ENCODE measurements around the gene UNC13A. TPM values are rescaled to one million over a fixed set of nuclear protein-coding genes. Genes with fewer than 3 reads are reported as not detected.

UNC13A gene
- total and polyA plus RNA-seq, 3 donors from 2014 or later, result 1.2 to 3.2 (median 2.6) TPM

GRCh38 chr19:17678836-17679235 is 9.3 kb downstream of the UNC13A start:
- Histone ChIP-seq H3K4me3 (no peak overlapping the region), H3K27me3 (no peaks in the 10 kb centered on the region), H3K4me1 (peaks cover 9% of the 10 kb centered on the region), H3K27ac (no peak overlapping the region), H3K36me3 (ENCODE audit: low read depth, missing control alignments) (no peaks in the 10 kb centered on the region), H3K9me3 (no peaks in the 10 kb centered on the region)
- DNase-seq, result no peak
- intact Hi-C loops (cut with DNase I; ENCODE audit: low total_unique reads), result no loop called here
- WGBS, 2 donors, result 91 to 95% methylated on average over 4 of the region's 4 CpGs
- no peak for TF ChIP-seq POLR2A (IDR thresholded peaks at IDR 0.05)
- TF ChIP-seq, protein P1, sequence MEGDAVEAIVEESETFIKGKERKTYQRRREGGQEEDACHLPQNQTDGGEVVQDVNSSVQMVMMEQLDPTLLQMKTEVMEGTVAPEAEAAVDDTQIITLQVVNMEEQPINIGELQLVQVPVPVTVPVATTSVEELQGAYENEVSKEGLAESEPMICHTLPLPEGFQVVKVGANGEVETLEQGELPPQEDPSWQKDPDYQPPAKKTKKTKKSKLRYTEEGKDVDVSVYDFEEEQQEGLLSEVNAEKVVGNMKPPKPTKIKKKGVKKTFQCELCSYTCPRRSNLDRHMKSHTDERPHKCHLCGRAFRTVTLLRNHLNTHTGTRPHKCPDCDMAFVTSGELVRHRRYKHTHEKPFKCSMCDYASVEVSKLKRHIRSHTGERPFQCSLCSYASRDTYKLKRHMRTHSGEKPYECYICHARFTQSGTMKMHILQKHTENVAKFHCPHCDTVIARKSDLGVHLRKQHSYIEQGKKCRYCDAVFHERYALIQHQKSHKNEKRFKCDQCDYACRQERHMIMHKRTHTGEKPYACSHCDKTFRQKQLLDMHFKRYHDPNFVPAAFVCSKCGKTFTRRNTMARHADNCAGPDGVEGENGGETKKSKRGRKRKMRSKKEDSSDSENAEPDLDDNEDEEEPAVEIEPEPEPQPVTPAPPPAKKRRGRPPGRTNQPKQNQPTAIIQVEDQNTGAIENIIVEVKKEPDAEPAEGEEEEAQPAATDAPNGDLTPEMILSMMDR (IDR thresholded peaks at IDR 0.05), result no peak

DNA sequence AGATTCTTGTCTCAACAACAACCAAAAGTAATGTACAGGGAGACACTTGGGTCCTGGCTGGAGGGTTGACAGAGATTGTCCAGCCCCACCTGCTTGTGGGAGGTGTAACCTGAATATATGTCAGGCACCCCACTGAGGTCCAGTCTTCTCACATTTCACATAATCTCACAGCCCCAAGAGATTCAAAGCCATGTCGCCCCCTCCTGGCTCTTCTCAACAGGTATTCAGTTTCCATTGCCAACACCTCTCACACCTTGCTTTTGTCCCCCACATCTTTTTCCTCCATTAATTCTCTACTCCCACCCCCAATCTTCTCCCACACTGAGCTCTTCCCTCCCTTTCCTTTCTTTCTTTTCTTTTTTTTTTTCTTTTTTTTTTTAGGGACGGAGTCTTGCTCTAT is 11.2 kb downstream of the UNC13A start:
- no peaks in the 10 kb centered on the region for H3K27me3 ChIP-seq

GRCh38 chr19:17676295-17676694 is 11.9 kb downstream of the UNC13A start:
- no peaks in the 10 kb centered on the region for H3K9me3 ChIP-seq
- no peak for TF ChIP-seq POLR2A (IDR thresholded peaks at IDR 0.05)
- TF ChIP-seq, protein P1 (IDR thresholded peaks at IDR 0.05), result no peak
- no peaks in the 10 kb centered on the region for H3K36me3 ChIP-seq (ENCODE audit: low read depth, missing control alignments)
- no peak overlapping the region for H3K27ac ChIP-seq
- no peaks in the 10 kb centered on the region for H3K27me3 ChIP-seq
- peaks cover 9% of the 10 kb centered on the region for H3K4me1 ChIP-seq
- DNase-seq, result no peak
- no peak overlapping the region for H3K4me3 ChIP-seq
- intact Hi-C loops (cut with DNase I; ENCODE audit: low total_unique reads), result no loop called here
- 62 to 76% methylated on average over 2 of the region's 2 CpGs for WGBS, 2 donors

More for the DNA sequence above, 11.2 kb downstream of the UNC13A start:
- Histone ChIP-seq H3K36me3 (ENCODE audit: low read depth, missing control alignments) (no peaks in the 10 kb centered on the region), H3K4me3 (no peak overlapping the region), H3K9me3 (no peaks in the 10 kb centered on the region), H3K4me1 (peaks cover 9% of the 10 kb centered on the region), H3K27ac (no peak overlapping the region)
- no peak for DNase-seq
- intact Hi-C loops (cut with DNase I; ENCODE audit: low total_unique reads), result no loop called here
- 82 to 83% methylated on average over 2 of the region's 2 CpGs for WGBS, 2 donors
- TF ChIP-seq, protein P1 (IDR thresholded peaks at IDR 0.05), result no peak
- no peak for TF ChIP-seq POLR2A (IDR thresholded peaks at IDR 0.05)

DNA sequence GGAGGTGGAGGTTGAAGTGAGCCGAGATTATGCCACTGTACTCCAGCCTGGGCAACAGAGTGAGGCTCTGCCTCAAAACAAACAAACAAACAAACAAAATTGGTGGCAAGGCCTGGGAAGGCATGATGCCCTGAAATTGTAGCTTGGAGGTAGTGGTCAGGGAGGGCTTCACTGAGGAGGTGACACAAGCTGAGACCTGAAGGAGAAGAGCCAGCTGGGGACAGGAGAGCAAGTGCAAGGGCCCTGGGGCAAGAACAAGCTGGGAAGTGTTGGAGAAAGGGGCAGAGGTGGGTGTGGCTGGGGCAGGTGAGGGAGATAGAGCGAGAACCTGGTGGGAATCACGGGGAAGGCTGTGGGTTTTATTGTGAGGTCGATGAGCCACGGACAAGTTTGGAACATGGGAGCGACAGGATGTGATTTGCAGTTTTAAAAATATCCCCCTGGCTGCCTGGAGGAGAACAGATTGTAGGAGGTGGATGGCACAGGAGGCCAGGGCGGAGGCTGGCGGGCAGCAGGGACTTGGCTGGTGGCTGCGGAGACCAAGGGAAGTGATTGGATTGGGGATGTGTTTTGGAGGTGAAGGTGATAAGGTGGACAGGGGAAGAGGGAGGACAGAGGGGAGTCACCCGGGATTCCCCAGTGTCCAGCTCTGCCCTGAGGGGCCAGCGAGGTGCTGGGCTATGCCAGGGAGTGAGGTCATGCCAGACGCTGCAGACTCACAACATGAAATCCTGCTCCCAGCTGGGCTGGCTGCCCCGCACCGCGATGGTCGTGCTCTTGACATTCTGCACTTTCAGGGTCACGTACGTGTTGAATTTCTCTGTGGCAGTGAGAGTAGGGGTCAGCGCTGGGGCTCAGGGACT is 14.0 kb downstream of the UNC13A start:
- no peaks in the 10 kb centered on the region for H3K36me3 ChIP-seq (ENCODE audit: low read depth, missing control alignments)
- no peak for DNase-seq
- no peaks in the 10 kb centered on the region for H3K4me1 ChIP-seq
- no peak overlapping the region for H3K27ac ChIP-seq
- TF ChIP-seq POLR2A (IDR thresholded peaks at IDR 0.05), result no peak
- TF ChIP-seq, protein P1 (IDR thresholded peaks at IDR 0.05), result no peak
- H3K27me3 ChIP-seq, result no peaks in the 10 kb centered on the region
- intact Hi-C loops (cut with DNase I; ENCODE audit: low total_unique reads), result no loop called here
- WGBS, 2 donors, result 50 to 59% methylated on average over 17 to 19 of the region's 19 CpGs
- H3K9me3 ChIP-seq, result no peaks in the 10 kb centered on the region
- no peak overlapping the region for H3K4me3 ChIP-seq

- intact Hi-C loops (cut with DNase I; ENCODE audit: low total_unique reads), result no loop called here
- Histone ChIP-seq H3K4me1 (no peaks in the 10 kb centered on the region), H3K4me3 (no peak overlapping the region), H3K9me3 (no peaks in the 10 kb centered on the region), H3K27ac (no peak overlapping the region), H3K36me3 (ENCODE audit: low read depth, missing control alignments) (no peaks in the 10 kb centered on the region), H3K27me3 (no peaks in the 10 kb centered on the region)
- TF ChIP-seq, protein P1 (IDR thresholded peaks at IDR 0.05), result no peak
- WGBS, 2 donors, result 72 to 77% methylated on average over 2 of the region's 2 CpGs
- peak; percentile 62 for DNase-seq
These were observed 16.2 kb downstream of the UNC13A start for GRCh38 chr19:17671906-17672305.
